ENCODE data around the gene ZNF595.
"Not testable (repeated sequence)": the region's sequence is repeated elsewhere in the genome, so short reads cannot be mapped to it uniquely, and the experiment has no call there.

ZNF595 gene

DNA sequence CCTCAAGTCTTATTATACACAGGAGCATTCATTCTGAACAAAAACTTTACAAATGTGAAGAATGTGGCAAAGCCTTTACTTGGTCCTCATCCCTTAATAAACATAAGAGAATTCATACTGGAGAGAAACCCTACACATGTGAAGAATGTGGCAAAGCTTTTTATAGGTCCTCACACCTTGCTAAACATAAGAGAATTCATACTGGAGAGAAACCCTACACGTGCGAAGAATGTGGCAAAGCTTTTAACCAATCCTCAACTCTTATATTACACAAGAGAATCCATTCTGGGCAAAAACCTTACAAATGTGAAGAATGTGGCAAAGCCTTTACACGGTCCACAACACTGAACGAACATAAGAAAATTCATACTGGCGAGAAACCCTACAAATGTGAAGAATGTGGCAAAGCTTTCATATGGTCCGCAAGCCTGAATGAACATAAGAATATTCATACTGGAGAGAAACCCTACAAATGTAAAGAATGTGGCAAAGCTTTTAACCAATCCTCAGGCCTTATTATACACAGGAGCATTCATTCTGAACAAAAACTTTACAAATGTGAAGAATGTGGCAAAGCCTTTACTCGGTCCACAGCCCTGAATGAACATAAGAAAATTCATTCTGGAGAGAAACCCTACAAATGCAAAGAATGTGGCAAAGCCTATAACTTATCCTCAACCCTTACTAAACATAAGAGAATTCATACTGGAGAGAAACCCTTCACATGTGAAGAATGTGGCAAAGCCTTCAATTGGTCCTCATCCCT is 33.6 kb downstream of the ZNF595 start:
- DNase-seq = not testable (repeated sequence)

DNA sequence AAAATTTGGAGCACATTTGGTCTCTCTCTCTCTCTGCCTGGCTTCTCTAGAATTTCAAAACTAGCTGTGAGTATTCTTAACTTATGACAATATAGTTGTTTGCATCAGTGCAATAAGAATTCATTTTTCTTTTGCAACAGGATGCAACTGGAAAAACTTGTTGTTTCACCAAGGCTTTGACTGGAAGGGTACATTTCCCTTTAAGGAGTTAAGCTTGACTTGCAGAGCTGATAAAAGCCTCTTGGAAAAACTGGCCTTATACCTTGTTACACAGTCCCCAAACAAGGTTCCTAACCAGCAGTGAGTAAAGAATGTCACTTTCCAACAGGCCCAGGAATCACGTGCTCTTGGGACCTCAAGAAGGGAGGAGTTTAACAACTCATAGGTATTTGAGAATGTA is 45.3 kb downstream of the ZNF595 start:
- DNase-seq = no peak

DNA sequence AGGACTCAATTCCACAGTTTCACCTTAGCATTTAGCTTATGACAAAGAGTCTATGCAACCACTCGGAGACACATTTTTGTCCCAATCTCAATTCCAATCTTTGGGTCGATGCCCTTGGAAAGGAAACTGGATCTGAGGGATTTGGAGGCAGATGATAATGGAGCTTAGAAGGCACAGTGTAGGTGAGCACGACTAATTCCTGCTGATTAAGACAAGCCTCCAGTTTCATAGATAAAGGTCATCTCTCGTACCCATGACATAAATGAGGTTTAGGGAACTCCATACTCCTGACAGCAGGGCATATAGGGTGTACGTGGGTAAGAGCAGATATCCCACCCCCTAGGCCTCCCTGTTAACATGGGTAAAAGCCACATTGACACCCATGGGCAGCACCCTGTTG is 46.7 kb downstream of the ZNF595 start:
- DNase-seq = no peak

DNA sequence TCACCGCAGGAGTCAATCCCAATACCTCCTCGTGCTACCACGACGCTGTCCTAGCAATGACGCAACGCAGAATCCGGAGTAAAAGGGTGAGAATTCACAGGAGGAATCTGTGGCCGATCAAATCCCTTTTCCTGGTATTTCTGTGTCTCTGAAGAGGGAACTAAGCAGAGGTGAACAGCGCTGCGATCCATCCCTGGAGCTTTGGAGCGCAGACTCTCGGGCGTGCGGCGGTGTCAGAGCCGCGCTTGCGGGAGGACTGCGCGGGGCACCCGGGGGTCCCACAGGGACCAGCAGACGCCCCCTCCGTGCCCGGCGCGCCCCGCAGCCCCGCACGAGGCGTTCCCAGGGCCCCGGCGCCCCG is 53.9 kb downstream of the ZNF595 start:
- DNase-seq = no peak

- DNase-seq = no peak
Observed at GRCh38 chr4:107444-108429, 54.6 kb downstream of the ZNF595 start.

- DNase-seq = no peak
Observed at GRCh38 chr4:112771-113170, 59.6 kb downstream of the ZNF595 start.

DNA sequence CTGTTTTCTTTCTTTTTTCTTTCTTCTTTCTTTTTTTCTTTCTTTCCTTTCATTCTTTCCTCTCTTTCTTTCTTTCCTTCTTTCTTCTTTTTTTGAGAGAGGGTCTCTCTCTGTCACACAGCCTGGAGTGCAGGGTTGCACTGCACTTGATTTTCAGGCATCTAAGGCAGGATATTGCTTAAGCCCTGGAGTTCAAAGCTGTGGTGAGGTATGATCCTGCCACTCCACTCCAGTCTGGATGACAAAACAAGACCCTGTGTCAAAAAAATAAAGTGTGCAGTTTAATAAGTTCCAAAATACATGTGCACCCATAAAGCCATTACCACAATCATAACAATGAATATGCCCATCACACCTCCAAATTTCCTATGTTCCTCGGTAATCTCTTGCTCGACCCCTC is 60.6 kb downstream of the ZNF595 start:
- no peak for DNase-seq

DNA sequence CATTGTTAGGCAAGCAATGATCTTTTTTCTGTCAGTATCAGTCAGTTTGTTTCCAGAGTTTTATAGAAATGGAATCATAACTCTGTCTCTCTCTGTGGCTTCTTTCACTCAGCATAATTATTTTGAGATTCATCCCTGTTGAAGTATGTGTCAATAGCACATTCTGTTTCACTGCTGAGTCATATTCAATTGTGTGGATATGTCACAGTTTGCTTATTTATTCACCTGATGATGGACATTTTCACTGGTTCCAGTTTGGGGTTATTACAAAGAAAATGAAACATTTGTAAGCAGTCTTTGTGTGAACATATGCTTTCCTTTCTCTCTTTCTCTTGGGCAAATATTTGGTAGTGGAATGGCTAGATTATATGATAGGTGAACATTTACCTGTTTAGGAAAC is 61.0 kb downstream of the ZNF595 start:
- DNase-seq = no peak

DNA sequence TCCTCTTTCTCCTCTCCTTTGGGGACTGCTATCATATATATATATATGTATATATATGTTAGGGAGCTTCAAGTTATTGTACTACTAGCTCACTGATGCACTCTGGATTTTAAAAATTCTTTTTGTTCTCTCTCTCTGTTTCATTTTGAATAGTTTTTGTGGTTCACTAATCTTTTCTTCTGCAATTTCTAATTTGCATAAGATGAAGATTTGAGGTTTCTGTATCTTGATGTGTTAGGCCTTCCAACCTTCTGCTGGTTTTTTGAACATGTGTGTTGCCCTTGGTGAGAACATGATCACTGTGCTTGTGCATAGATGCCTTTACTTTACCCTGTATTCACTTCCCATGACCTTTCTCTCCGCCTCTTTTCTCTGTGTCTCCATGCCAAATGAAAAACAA is 63.4 kb downstream of the ZNF595 start:
- DNase-seq = no peak

- no peak for DNase-seq
Observed at GRCh38 chr4:120616-121015, 67.5 kb downstream of the ZNF595 start.

- no peak for DNase-seq
Observed at GRCh38 chr4:121408-122084, 68.4 kb downstream of the ZNF595 start.

DNA sequence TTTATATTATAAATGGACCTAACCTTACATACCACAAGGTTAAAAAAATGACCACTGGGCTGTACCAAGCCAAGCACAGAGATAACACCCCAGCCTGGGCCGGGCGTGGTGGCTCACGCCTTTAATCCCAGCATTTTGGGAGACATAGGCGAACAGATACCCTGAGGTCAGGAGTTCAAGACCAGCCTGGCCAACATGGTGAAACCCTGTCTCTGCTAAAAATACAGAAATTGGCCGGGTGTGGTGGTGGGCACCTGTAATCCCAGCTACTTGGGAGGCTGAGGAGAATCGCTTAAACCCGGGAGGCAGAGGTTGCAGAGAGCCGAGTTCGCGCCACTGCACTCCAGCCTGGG is 70.8 kb downstream of the ZNF595 start:
- DNase-seq = not testable (repeated sequence)

- DNase-seq = no peak
Observed at GRCh38 chr4:124275-125081, 71.4 kb downstream of the ZNF595 start, which contains the start of gene ZNF718. Gene ZNF718, plus strand, starts transcription at chr4:124501. Its CDS starts 170 bp downstream, at chr4:124671.

- DNase-seq = no peak
Observed at GRCh38 chr4:125091-125771, 72.1 kb downstream of the ZNF595 start.

DNA sequence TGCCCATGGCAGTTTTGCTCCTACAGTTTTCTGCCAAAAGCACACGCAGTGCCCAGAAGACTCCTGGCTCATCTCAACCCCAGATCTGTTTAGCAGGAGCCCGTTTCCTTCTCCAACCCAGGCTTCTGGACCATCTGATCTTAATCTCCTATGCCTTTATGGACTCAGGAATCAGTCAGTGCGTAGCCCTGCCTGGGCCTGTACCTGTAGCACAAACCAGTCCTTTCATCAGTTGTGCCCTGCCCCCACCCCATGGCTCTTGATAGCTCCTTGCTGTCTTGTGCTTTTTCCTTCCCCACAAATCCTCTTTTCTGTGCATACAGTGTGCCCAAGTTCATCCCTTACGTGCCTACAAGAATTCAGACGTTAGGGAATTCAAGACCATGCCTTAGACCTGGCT is 72.7 kb downstream of the ZNF595 start:
- no peak for DNase-seq

GRCh38 chr4:132483-132882 is 79.4 kb downstream of the ZNF595 start:
- DNase-seq = no peak
